Panc1 (cell line): Measurements from ENCODE around the gene LMBRD2. TPM values are rescaled to one million over a fixed set of nuclear protein-coding genes. Genes with fewer than 3 reads are reported as not detected.

Experiments used
- ATAC-seq: fragments of 200-7000 bp; cut with Tn5 transposase; 2 replicates; pipeline ENCODE4 v1.9.1; 2020; ENCODE audit warnings: mild to moderate bottlenecking, moderate library complexity
- BruUV-seq: library from RNA; stranded (reverse); fragments of 400-500 nt; replicated peaks from 2 replicates; lab custom pipeline; 2021; lab: Mats Ljungman, UMichigan
- CTCF ChIA-PET: fragments of 300-600 bp; sonication (Branson Sonifier 250); formaldehyde crosslinking; loops from one replicate; lab custom pipeline; 2022; ENCODE audit warnings: antibody characterized with exemption; lab: Charles Lee
- POLR2A ChIA-PET: fragments of 300-600 bp; sonication (Branson Sonifier 250); formaldehyde crosslinking; loops from one replicate; lab custom pipeline; 2022; ENCODE audit warnings: antibody characterized with exemption; lab: Charles Lee
- DNase-seq: peaks from one replicate; pipeline ENCODE4 v3.0.0-alpha.2; 2010; ENCODE audit warnings: low read depth, low spot score
- H3K27ac ChIP-seq: 2 replicates; pipeline ENCODE4 v1.5.1; 2011; ENCODE audit warnings: mild to moderate bottlenecking, low read length, inconsistent platforms
- H3K27me3 ChIP-seq: fragments of 200-500 bp; sonication (Bioruptor generic); 2 replicates; pipeline ENCODE4 v1.6.0; 2014; ENCODE audit warnings: low read length, inconsistent platforms; ENCODE audit not compliant: control insufficient read depth, insufficient read depth
- H3K36me3 ChIP-seq: fragments of 200-500 bp; sonication (Bioruptor generic); 2 replicates; pipeline ENCODE4 v1.5.1; 2014; ENCODE audit warnings: inconsistent platforms, mild to moderate bottlenecking, low read length, moderate library complexity; ENCODE audit not compliant: control insufficient read depth, insufficient read depth
- H3K4me1 ChIP-seq: 2 replicates; pipeline ENCODE4 v1.5.1; 2011; ENCODE audit warnings: inconsistent platforms, mild to moderate bottlenecking, low read length, moderate library complexity; ENCODE audit not compliant: control insufficient read depth, insufficient read depth
- H3K4me3 ChIP-seq, 2 experiments: 2 replicates each; pipeline ENCODE4 v1.5.1; 2011 to 2012; ENCODE audit warnings: low read depth in 2 of 2, low read length in 2 of 2, mild to moderate bottlenecking in 2 of 2, inconsistent platforms in 1 of 2, moderate library complexity in 1 of 2
- H3K9me3 ChIP-seq: fragments of 200-500 bp; sonication (Bioruptor generic); 2 replicates; pipeline ENCODE4 v1.5.1; 2014; ENCODE audit warnings: low read depth, mild to moderate bottlenecking, inconsistent platforms, low read length, moderate library complexity; ENCODE audit not compliant: control insufficient read depth, insufficient read depth
- POLR2AphosphoS5 ChIP-seq: IDR thresholded peaks from 2 replicates; pipeline ENCODE4 v1.6.1; 2012; ENCODE audit warnings: mild to moderate bottlenecking, low read depth, low read length, moderate library complexity
- SIN3A ChIP-seq: IDR thresholded peaks from 2 replicates; pipeline ENCODE4 v1.6.1; 2012; ENCODE audit warnings: low read depth, mild to moderate bottlenecking, low read length, moderate library complexity, borderline replicate concordance; ENCODE audit not compliant: insufficient read depth
- TCF7L2 ChIP-seq: IDR thresholded peaks from 2 replicates; pipeline ENCODE4 v1.6.1; 2011; ENCODE audit warnings: mild to moderate bottlenecking, low read depth, low read length, inconsistent platforms
- in situ Hi-C: cut with HindIII; loops from 2 replicates; pipeline ENCODE4 v1.10.0; 2016; ENCODE audit warnings: low sequenced_read_pairs, low pct_unique_long_range_greater_than_20kb
- intact Hi-C: fragments of 100-400 bp; cut with micrococcal nuclease; formaldehyde crosslinking; loops from one replicate; pipeline ENCODE4 v1.10.0; 2022; ENCODE audit not compliant: unreplicated experiment
- total RNA-seq: library from RNA; stranded (reverse); gene quantifications from one replicate; pipeline ENCODE4 v1.2.1, GENCODE V29; 2021; ENCODE audit not compliant: unreplicated experiment
- TF ChIP-seq, protein P1 (sequence below): fragments of 450-650 bp; IDR thresholded peaks from 2 replicates; pipeline ENCODE4 v1.5.1; 2017; ENCODE audit warnings: mild to moderate bottlenecking
- TF ChIP-seq, protein P2 (sequence below), 2 experiments: IDR thresholded peaks; 2 replicates each; pipeline ENCODE4 v1.6.1; 2011 to 2012; ENCODE audit warnings: low read depth in 2 of 2, control low read depth in 1 of 2, low read length in 1 of 2, mild to moderate bottlenecking in 1 of 2, moderate library complexity in 1 of 2; ENCODE audit not compliant: insufficient read depth in 1 of 2

LMBRD2 gene
- total RNA-seq, 1 experiment from 2014 or later: 7.1 TPM

DNA sequence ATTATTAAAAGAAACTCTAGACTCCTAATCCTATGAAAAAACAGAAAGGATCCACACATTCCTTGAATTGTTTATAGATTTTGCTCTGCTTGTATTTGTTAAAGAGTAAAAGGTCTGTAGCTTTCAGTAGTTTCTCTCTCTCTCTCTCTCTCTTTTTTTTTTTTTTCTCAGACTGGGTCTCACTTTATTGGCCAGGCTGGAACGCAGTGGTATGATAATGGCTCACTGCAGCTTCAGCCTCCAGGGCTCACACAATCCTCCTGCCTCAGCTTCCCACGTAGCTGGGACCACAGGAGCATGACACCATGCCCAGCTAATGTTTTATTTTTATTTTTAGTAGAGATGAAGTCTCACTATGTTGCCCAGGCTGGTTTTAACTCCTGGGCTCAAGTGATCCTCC lies 94.3 kb downstream of the LMBRD2 start:
- TF ChIP-seq, protein P1, sequence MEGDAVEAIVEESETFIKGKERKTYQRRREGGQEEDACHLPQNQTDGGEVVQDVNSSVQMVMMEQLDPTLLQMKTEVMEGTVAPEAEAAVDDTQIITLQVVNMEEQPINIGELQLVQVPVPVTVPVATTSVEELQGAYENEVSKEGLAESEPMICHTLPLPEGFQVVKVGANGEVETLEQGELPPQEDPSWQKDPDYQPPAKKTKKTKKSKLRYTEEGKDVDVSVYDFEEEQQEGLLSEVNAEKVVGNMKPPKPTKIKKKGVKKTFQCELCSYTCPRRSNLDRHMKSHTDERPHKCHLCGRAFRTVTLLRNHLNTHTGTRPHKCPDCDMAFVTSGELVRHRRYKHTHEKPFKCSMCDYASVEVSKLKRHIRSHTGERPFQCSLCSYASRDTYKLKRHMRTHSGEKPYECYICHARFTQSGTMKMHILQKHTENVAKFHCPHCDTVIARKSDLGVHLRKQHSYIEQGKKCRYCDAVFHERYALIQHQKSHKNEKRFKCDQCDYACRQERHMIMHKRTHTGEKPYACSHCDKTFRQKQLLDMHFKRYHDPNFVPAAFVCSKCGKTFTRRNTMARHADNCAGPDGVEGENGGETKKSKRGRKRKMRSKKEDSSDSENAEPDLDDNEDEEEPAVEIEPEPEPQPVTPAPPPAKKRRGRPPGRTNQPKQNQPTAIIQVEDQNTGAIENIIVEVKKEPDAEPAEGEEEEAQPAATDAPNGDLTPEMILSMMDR: no peak
- TF ChIP-seq TCF7L2 (no peak), SIN3A (no peak), POLR2AphosphoS5 (no peak)
- POLR2A ChIA-PET: no interaction called here
- Histone ChIP-seq H3K4me1 (peaks cover 6% of the 10 kb centered on the region; the same call in 1 of the 2 replicates), H3K36me3 (no peaks in the 10 kb centered on the region), H3K27ac (no peak overlapping the region), H3K27me3 (no peaks in the 10 kb centered on the region), H3K4me3 (no peak overlapping the region), H3K9me3 (no peaks in the 10 kb centered on the region)
- BruUV-seq: no TSS peak
- no peak for DNase-seq
- no peak for ATAC-seq
- in situ Hi-C loops (no loop called here), intact Hi-C loops (no loop called here)
- CTCF ChIA-PET: interaction anchor here (0.6 kb wide), 1 partner anchor 669 kb away, joined by 3 read pairs; no protein-coding TSS in a partner anchor

DNA sequence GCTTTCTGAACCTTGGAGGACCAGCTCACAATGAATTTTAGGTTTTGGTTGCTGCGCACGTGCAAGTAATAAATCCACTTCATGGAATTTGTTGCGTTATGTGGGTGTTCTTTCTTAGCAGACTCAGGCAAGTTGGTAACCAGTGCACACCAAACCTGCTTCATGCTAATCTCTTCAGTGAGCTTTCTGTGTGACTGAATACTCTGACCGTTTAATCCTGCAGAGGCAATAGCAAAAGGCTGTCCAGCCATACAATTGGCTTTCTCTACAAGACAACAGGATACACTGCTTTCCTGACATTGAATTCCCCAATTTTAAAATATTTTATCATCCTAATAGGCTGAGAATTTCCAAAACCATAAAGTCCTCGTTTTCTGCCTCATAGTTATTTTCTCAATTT lies 95.3 kb downstream of the LMBRD2 start:
- in situ Hi-C loops (no loop called here), intact Hi-C loops (no loop called here)
- Histone ChIP-seq H3K27ac (no peak overlapping the region), H3K4me1 (peaks cover 6% of the 10 kb centered on the region; the same call in 1 of the 2 replicates), H3K4me3 (no peak overlapping the region), H3K27me3 (no peaks in the 10 kb centered on the region), H3K9me3 (no peaks in the 10 kb centered on the region), H3K36me3 (no peaks in the 10 kb centered on the region)
- ATAC-seq (no peak), DNase-seq (no peak)
- TF ChIP-seq, protein P2, sequence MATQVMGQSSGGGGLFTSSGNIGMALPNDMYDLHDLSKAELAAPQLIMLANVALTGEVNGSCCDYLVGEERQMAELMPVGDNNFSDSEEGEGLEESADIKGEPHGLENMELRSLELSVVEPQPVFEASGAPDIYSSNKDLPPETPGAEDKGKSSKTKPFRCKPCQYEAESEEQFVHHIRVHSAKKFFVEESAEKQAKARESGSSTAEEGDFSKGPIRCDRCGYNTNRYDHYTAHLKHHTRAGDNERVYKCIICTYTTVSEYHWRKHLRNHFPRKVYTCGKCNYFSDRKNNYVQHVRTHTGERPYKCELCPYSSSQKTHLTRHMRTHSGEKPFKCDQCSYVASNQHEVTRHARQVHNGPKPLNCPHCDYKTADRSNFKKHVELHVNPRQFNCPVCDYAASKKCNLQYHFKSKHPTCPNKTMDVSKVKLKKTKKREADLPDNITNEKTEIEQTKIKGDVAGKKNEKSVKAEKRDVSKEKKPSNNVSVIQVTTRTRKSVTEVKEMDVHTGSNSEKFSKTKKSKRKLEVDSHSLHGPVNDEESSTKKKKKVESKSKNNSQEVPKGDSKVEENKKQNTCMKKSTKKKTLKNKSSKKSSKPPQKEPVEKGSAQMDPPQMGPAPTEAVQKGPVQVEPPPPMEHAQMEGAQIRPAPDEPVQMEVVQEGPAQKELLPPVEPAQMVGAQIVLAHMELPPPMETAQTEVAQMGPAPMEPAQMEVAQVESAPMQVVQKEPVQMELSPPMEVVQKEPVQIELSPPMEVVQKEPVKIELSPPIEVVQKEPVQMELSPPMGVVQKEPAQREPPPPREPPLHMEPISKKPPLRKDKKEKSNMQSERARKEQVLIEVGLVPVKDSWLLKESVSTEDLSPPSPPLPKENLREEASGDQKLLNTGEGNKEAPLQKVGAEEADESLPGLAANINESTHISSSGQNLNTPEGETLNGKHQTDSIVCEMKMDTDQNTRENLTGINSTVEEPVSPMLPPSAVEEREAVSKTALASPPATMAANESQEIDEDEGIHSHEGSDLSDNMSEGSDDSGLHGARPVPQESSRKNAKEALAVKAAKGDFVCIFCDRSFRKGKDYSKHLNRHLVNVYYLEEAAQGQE (IDR thresholded peaks at IDR 0.05; ENCODE audit: insufficient read depth in 1 of 2, low read depth in 2 of 2, low read length in 1 of 2): no peak
- no peak for TF ChIP-seq POLR2AphosphoS5
- no peak for TF ChIP-seq SIN3A
- no peak for TF ChIP-seq TCF7L2
- TF ChIP-seq, protein P1: no peak
- ChIA-PET CTCF (no interaction called here), POLR2A (no interaction called here)
- BruUV-seq: no TSS peak
